NCI-H1048 (cell line): Measurements from ENCODE around the gene AKAP5.
"Not testable (repeated sequence)": the region's sequence is repeated elsewhere in the genome, so short reads cannot be mapped to it uniquely, and the experiment has no call there.

ENCODE experiments used
- DNase-seq: peaks from one replicate; lab custom pipeline; 2025; lab: John Stamatoyannopoulos, UW

Gene AKAP5

GRCh38 chr14:64503434-64504309, 38.4 kb downstream of the AKAP5 start, which contains the start of gene ZBTB25:
TSS of gene ZBTB25 (minus strand) at chr14:64503838. CDS start at chr14:64490533, 13,305 bp downstream.
- peak; percentile 76 for DNase-seq

GRCh38 chr14:64504310-64504896, 39.1 kb downstream of the AKAP5 start, which contains the start of gene ZBTB1:
TSS of gene ZBTB1 (plus strand) at chr14:64504770. CDS start at chr14:64521505, 16,735 bp downstream.
- DNase-seq: peak; percentile 34

GRCh38 chr14:64504897-64505794, 39.8 kb downstream of the AKAP5 start:
- DNase-seq: peak; percentile 78

GRCh38 chr14:64506721-64507120, 41.4 kb downstream of the AKAP5 start:
- no peak for DNase-seq

- DNase-seq: no peak
These were observed 42.3 kb downstream of the AKAP5 start for GRCh38 chr14:64507376-64508156.

- no peak for DNase-seq
These were observed 43.0 kb downstream of the AKAP5 start for GRCh38 chr14:64508215-64508776.

- DNase-seq: no peak
These were observed 43.7 kb downstream of the AKAP5 start for GRCh38 chr14:64509036-64509435.

GRCh38 chr14:64510825-64511671, 45.7 kb downstream of the AKAP5 start:
- DNase-seq: peak; percentile 2

- no peak for DNase-seq
These were observed 48.0 kb downstream of the AKAP5 start for GRCh38 chr14:64513271-64513670.

GRCh38 chr14:64515053-64515452, 49.8 kb downstream of the AKAP5 start:
- no peak for DNase-seq

- no peak for DNase-seq
These were observed 51.7 kb downstream of the AKAP5 start for GRCh38 chr14:64516969-64517368.

GRCh38 chr14:64517667-64518066, 52.4 kb downstream of the AKAP5 start:
- DNase-seq: not testable (repeated sequence)

- no peak for DNase-seq
These were observed 52.9 kb downstream of the AKAP5 start for GRCh38 chr14:64518229-64518628.

GRCh38 chr14:64520699-64521098, 55.4 kb downstream of the AKAP5 start:
- no peak for DNase-seq

- no peak for DNase-seq
These were observed 57.5 kb downstream of the AKAP5 start for GRCh38 chr14:64522591-64523355.
